Ramos (cell line): ENCODE measurements around the gene RPS6KA1.

Experiments used
- in situ Hi-C: fragments of 300-500 bp; cut with MboI; formaldehyde crosslinking; loops from one replicate; pipeline ENCODE4 v1.14.3; 2022; ENCODE audit warnings: low sequenced_read_pairs; ENCODE audit not compliant: unreplicated experiment

RPS6KA1 gene

DNA sequence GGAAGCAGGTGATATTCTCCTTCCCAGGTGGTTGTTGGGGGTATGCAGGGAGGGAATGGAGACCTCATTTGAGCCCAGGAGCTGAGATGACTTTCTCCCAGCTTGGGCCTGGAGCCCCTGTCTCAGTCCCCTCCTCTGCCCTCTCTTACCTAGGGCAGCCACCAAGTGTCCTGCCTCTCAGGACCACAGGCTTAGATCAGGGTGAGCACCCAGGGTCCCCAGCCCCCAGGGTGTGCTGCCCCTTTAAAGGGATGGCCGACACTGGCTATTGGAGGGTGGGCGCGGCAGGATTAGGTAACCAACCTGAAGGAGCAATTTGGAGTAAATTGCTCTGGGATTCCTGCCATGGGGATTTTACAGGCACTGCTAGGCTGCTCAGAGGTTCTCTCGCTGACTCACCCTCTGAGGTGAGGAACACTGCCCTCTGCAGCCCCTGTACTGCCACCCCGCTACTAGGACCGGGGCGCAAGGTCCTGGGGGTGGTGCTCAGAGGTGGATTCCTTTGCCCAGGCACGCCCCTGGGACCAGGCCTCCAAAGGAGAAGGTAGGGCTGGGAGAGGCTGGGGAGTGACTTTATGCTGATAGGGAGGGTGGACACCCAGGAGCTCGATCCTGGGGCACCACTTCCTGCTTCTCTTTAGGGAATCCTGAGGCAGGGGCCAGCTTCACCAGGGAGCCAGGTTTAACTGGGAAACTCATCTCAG lies 1.5 kb downstream of the RPS6KA1 start:
- in situ Hi-C loops: no loop called here

DNA sequence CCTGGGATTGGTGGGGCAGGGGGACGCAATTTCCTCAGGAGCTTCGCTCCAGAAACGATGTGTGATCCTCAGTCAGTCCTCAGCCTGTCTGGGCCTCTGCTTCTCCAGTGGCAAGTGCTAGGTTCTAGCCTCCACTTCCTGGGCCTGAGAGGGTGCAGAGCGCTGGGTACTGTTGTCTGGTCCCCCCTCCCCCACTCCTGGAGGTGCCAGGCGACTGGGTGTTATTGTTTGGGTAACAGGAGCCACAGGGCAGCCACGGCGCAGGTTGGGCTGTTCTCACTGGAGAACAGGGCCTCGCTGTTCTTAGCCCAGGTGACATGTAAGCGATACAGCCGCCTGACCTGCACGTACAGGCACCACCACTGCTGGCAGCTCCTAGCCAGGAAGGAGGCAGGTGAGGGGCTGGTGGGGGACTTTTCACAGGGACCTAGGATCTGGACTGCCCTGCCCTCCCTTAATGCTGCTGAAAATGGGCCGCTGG lies 2.1 kb downstream of the RPS6KA1 start:
- in situ Hi-C loops: no loop called here

DNA sequence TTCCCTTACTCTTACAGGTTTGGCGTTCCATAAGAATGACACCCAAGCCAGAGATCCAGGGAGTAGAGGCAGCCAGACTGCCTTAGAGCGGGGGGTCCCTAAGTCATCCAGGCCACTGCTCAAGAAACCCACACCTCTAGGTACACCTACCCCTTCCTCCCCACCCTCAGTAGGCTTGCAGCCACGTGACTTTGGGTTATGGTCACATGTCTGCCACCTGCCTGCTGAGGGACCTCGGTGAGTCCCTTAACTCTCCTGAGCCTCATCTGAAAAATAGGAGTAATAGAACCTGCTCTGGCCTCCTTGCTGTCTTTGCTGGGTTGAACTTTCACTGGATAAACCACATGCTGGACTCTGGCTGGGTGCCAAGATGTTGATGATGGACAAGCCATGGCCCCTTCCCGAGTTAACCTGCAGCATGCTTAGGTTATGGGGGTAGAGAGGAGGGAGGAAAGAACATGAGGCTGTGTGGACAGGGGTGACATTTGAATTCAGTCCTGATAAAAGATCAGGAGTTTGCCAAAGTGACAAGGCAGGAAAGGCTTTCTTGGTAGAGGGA lies 4.5 kb downstream of the RPS6KA1 start:
- in situ Hi-C loops: no loop called here

DNA sequence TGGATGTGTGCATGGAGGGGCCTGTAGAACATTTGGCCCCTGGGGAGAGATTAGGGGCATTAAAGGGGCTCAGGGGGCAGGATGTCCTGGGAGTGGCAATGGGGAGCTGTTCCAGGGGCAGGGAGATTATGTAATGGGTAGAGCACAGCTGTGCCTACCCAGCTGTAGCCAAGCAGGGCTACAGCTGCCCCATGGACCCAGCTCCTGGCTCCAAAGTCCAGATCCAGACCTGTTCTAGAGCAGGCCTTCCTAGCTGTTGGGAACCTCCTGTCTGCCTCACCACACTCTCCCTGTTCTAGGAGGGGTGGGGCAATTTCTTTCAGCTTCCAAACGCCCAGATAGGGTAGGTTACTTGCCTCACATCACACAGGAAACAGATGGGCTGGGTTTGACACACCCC lies 5.6 kb downstream of the RPS6KA1 start:
- in situ Hi-C loops: no loop called here

DNA sequence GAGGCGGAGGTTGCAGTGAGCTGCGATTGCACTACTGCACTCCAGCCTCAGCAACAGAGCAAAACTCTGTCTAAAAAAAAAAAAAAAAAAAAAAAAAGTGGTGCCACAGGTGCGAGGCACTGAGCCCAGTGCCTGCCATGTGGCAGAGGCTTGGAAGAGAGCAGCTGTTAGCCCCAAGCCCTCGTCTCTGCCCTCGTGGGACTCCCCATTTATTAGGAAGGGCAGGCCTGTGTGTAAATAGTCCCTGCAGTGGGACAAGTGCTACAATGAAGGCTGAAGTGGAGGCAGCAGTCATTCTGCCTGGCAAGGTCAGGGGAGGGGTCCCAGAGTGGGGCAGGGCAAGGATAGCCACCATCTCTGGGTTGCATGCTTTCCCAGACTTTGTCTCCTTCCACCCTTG lies 6.5 kb downstream of the RPS6KA1 start:
- in situ Hi-C loops: no loop called here

DNA sequence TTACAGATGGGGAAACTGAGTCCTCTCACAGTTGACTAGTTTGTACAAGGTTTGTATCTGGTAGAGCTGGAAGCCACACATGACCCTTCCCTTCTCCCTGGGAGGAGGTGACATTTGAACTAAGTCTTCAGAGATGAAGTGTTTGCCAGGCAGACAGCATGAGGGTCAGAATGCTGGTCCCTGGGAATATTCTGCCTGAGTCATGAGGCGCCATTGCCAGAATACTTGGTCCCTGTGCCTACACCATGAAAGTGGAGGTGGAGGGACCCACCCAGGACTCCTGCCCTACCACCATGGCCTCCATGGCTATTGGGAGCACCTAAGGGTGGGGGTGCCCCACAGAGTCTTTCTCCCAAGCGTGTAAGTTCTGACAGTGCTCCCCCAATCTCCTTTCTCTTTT lies 7.0 kb downstream of the RPS6KA1 start:
- in situ Hi-C loops: no loop called here

DNA sequence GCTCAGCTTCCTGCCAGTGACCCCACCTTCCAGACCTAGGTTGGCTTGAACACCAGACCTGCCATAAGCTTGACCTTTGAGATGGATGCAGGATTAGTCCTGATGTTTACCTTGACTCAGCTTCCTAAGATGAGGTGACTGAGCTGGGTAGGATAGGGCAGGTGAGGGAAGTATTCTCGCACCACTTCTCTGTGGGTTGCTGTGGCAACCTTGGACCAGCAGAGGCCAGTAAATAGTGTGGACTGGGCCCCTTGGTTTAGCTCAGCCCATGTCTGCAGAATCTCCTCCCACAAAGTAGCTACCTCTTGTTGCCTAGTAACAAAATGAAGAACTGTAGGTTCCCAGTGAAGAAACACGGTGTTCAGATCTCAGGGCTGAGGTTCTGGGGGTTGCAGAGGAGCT lies 8.4 kb downstream of the RPS6KA1 start:
- in situ Hi-C loops: no loop called here

DNA sequence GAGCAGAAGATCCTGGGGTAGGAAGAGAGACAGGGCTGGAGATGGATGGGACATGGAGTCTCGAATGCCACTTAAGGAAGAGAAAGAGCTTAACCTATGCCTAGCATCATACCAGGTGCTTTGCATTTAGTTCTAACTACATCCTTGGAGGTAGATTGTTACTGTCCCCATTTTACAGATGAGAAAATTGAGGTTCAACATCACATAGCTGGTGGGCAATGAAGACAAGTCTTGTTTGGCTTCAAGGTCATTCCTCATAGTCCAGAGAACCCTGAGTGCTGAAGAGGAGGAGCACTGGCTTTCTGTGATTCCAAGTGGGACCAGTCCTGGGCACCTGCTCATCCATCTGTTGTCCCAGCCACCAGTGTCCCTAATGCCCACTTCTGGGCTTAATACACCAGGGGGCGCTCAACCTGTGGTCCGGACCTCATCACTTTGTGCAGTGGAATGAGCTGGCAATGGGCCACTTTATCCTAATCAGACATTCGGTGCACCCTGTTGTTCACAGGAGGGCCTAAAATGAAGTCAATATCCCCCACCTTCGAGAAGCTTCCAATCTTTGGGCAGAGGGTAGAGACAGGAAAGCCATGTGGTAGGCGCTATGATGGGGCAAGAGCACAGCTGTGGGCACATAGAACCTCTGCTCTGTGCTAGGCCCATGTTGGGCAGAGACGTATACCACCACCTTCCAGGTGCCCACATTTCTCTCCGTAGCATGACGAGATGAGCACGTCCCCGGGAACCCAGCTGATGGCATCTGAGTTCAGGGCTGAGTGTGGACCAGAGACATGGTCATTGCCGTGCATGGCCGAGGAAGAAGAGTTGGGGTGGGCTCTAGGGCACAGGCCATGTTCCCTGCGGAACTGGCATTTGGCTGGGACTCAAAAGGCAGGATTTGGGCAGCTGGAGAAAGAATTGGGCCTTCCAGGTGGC lies 9.2 kb downstream of the RPS6KA1 start:
- in situ Hi-C loops: no loop called here

DNA sequence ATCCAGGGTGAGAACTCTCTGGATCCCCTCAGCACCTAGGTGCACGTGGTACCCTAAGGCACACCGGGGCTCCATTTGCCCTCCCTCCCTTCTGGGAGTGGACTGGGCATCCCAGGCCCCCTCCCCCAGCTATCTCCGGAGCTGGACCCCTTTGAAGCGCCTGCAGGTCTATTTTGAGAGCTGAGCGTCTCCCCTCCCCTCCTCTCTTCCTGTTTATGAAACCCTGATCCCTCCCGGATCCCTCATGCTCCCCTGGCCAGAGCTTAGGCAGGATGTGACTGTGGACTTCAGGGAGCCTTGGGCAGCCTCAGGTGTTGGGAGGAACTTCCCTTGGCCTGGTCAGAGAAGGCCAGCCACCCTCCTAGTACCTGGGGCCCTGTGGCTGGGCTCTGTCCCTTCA lies 10.2 kb downstream of the RPS6KA1 start:
- in situ Hi-C loops: no loop called here

DNA sequence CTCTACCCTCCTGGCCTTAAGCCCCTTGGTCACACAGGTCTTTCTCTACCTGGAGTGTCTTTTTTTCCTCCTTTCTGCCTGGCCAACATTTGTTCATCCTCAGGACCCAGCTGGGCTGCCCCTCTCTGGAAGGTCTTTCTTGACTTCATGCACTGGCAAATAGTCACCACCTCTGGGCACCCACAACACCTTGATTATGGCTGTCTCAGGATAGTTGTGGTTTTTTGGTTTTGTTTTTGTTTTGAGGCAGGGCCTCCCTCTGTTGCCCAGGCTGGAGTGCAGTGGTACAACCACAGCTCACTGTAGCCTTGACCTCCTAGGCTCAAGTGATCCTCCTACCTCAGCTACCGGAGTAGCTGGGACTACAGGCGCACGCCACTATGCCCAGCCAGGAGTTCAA lies 10.8 kb downstream of the RPS6KA1 start:
- in situ Hi-C loops: no loop called here

DNA sequence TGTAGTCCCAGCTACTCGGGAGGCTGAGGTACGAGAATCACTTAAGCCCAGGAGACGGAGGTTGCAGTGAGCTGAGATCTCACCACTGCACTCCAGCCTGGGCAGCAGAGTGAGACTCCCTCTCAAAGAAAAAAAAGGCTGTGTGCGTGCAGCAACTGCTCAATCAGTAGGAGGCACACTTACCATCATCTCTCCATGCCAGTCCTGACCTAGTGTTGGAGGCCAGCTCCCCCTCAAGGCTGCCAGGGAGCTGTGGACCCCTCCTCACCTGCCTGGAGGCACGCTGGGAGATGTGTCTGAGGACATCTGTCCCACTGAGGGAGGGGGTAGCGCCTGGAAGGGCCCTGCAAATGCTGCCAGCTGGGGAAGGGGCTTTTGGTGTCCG lies 11.9 kb downstream of the RPS6KA1 start:
- in situ Hi-C loops: no loop called here

DNA sequence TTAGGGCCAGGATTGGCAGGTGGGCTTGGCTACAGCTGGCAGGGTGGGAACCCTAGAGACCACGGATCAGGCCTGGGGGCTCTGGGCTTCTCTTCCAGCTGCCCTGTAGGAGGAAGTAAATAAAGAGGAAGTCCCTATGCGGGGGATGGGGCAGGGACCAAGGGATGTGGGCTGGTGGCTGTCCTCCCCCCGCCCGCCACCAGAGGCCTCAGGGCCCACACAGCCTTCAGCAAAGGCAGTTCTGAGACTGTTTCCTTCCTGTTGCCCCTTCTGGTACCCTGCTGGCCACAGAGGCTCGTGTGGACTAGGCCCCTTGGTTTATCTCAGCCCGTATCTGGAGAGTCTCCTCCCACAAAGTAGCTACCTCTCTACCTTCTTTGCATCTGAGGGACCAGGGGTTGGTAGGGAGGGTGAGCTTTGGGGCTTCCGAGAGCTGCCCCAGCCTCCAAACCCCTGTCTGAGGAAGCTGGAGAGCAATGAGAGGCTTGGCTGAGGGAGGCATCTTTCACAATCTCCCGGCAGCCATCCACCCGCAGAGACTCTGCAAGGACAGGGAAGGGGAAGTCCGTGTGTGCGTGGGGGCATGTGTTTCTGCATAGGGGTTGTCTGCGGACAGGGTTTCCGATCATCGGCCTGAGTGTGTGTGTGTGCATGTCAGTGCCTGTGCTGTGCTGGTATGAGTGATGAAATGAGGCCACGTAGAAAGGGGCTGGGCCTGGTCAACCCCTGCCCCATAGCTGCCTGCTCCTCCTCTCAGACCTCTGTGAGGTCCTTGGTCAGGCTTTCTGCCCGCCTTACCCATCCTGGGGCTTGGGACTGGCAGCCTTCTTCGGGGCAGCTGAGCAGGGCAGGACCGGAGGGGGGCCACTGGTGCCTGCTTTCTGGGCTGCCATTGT lies 12.5 kb downstream of the RPS6KA1 start:
- in situ Hi-C loops: no loop called here

DNA sequence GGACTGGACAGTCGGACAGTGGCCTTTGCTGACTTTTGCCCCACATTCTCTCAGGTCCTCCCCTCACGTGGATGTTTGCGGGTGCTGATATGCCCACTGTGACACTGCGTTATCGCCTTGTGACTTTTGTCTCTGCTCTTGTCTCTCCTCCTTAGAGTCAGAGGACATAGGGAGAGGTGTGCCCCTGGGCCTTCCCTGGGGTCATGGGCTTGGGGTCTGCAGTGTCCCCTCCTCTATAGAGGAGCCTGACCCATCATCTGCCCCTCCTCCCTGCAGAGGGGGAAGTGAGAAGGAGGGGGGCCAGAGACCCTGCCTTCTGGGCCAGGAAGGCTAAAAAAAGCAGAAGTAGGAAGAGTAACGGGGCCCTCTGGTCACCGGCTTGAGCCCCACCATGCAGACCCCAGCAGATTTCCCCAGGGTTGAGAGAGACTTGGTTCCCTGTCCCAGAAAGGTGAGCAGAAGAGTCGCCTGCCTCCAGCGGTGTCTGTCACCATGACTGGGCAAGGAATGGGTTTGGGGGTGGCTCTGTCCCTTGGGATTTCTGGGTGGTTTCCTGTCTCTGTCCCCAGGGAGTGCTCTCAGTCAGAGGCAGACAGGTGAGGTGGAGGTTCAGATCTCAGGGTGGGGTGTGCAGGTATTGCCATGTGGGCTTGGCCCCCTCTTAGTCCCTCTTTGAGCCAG lies 13.3 kb downstream of the RPS6KA1 start:
- in situ Hi-C loops: no loop called here

DNA sequence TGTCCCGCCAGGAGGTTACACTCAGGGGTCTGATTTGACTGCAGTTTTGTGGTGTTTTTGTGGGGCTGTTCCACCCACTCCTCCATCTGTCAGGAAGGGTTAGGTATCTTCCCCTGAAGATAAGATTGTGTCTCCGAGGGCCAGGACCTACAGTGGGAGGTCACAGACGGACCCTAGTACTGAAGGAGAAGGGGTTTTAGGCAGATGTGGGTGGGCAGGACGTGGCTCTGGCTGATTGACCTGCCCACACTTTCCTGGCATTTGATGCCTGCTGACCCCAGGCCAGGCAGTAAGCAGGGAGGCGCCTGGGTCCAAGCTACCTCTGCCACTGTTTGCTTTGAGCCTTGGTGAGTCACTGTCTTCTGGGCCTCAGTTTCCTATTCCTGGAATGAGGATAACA lies 13.9 kb downstream of the RPS6KA1 start:
- in situ Hi-C loops: no loop called here

DNA sequence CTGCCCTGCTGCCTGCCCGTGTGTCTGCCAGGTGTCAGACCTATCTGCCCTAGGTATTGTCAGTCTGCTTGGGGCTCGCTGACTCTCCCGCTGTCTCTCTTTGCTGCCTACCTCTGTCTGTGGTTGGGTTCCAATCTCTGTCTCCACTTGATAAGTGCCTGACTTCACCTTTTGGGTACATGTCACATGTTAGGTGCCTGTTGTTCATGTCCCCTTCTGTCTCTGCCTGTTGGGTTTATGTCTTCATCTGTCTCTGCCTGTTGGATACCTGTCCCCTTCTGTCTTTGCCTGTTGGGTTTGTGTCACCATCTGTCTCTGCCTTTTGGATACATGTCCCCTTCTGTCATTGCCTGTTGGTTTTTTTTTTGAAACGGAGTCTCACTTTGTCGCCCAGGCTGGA lies 14.6 kb downstream of the RPS6KA1 start:
- in situ Hi-C loops: no loop called here

DNA sequence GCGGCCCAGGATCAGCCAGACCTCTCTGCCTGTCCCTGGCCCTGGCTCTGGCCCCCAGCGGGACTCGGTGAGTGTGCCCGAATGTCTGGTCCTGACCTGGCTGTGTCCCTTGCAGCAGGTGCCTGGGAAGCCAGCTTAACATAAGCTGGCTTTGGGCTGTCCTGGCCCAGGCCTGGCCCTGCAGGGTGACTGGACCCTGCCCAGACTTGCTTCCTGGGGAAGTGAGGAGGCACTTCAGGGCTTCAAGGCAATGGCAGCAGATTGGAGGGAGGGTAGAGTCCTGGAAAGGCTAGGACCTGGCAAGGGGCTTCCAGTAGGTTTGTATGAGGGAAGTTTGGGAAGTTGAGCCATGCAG lies 16.4 kb downstream of the RPS6KA1 start:
- in situ Hi-C loops: no loop called here

DNA sequence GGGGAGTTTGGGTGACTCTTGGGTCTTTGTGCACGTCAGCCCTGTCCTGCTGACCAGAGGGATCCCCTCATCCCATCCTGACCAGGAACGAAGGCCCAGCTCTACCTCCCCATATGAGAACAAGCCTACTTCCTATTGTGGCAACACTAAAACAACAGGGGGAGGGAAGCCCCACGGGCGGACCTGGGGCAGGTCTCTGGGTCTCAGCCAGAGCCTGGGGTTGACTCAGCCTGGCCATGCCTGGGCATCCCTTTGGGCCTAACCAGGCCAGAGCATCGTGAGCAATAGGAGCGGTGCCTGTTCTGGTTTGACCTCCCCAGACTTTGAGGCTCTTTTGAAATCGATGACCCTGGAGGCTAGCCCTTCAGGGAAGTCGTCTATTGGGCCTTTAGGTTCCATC lies 16.8 kb downstream of the RPS6KA1 start:
- in situ Hi-C loops: no loop called here

DNA sequence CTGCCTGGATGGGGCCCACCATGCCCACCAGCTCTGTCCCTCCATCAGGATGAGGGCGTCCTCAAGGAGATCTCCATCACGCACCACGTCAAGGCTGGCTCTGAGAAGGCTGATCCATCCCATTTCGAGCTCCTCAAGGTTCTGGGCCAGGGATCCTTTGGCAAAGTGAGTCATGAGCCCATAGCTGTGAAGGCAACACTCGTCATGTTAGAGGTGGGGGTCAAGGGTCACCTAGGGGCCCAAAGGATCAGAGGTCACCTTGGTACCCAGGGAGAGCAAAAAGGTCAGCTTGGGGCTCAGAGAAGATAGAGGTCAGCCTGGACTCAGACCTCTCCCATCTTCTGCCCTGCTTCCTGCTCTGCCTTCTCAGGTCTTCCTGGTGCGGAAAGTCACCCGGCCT lies 17.3 kb downstream of the RPS6KA1 start:
- in situ Hi-C loops: no loop called here

DNA sequence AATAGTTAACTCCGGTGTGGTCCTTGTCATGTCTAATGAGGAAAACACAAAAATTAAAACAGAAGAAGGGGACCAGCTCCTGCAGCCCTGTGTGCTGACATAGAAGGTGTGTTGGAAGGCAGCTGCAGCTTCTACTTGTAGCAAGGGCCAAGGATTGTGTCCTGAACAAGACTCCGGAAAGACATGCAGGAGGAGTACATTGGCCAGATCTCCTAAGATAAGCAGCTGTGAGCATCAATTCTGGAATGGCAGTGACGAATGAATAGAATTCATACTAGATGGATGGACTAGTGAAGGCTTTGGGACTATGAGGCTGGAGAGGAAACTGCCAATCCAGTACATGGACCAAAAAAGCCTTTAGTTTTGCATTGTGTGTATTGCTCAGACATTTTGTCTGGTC lies 19.3 kb downstream of the RPS6KA1 start:
- in situ Hi-C loops: no loop called here

DNA sequence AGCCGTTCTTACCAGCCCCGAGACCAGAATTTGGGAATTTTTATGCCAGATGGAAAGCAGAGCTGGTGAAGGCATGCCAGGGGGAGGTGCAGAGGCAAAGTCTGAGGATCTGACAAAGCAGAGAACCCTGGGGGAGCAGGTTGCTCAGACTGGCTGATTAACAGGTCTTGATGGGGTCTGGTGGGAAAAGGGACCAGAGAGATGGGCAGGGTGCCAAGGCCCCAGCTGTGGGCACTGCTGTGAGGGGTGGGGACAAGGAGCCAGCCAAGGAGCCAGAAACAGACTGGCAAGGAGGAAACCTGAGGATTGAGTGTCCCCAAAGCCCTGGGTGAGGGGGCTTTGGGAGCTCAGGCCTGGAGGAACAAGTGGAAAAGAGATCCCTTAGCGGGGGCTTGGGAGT lies 21.4 kb downstream of the RPS6KA1 start:
- in situ Hi-C loops: no loop called here
